GM18867 (cell line): ENCODE measurements around the gene IMPDH1.

Source experiments
- ATAC-seq: cut with Tn5 transposase; IDR thresholded peaks from one replicate; pipeline ENCODE4 v1.9.1; 2021; ENCODE audit warnings: mild to moderate bottlenecking, moderate library complexity; ENCODE audit not compliant: unreplicated experiment

Gene IMPDH1

DNA sequence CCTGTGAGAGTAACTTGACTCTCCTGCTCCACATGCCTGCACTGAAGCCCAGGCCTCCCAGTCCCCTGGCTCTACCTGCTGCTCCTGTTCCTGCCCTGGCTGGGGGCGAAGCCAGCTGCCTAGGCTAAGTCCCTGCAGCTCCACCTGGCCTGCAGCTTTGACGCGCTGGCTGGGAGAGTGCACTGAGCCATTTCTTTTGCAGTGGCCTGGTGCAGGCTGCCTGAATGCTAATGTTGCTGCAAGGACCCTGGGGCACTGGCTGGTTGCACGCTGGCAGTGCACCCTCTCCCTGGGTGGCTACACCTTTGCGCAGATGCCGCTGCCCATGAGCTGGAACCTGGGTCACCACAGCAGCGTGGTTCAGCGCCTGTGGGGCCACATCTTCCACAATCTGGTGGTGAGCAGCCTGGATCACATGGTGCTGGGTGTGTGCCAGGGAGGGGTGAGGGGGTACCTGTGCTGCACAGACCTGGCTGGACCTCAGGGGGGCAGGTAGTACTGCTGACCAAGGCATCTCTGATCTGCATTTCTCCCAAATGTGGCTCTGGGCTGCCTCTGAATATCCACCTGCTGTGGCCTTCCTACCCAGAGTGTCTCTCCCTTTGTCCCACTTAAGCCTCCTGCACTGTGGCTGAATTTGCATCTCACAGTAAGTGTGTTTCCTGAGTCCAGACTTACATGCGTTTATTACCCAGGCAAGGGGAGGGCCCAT lies 20.0 kb downstream of the IMPDH1 start:
- no peak for ATAC-seq

DNA sequence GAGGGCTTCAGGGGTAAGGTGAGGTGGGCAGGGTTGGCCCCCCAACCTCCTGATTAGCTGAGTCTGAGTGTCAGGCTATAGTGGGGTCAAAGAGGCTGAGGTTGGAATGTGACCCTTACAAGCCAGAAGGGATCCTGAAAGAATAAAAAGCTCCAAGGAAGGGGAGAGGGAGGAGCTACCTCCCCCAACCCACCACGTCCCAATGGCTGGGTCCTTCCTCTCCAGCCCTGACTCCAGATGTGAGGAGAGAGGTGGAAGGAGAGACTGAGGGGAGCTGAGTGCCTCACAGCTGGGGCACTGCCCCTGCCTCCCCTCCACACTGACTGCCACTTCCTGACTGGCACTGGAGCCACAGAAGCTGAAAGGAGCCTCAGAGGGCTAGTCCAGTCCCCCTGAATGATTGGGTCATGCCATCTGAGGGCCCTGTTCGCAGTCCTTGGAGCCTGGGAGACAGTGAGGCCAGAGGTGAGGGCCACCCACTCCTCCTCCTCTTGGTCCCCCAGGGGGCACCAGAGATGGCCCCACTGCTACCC lies 20.6 kb downstream of the IMPDH1 start:
- ATAC-seq: no peak

DNA sequence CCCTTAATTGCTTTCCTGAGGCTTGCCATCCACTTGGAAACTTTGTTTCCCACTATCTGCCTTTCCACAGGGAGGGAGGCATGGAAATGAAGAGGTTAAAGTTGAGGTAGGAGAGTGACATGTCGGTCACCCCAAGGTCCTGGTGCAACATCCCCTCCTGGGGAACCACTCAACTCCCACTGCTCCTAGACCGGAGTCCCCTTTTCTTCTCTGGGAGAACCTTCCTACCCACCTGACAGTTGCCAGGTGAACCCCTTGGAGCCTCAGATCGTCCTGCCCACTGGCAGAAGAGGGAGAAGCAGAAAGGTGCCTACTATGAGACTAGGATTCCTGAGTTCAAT lies 21.7 kb downstream of the IMPDH1 start:
- ATAC-seq: no peak

DNA sequence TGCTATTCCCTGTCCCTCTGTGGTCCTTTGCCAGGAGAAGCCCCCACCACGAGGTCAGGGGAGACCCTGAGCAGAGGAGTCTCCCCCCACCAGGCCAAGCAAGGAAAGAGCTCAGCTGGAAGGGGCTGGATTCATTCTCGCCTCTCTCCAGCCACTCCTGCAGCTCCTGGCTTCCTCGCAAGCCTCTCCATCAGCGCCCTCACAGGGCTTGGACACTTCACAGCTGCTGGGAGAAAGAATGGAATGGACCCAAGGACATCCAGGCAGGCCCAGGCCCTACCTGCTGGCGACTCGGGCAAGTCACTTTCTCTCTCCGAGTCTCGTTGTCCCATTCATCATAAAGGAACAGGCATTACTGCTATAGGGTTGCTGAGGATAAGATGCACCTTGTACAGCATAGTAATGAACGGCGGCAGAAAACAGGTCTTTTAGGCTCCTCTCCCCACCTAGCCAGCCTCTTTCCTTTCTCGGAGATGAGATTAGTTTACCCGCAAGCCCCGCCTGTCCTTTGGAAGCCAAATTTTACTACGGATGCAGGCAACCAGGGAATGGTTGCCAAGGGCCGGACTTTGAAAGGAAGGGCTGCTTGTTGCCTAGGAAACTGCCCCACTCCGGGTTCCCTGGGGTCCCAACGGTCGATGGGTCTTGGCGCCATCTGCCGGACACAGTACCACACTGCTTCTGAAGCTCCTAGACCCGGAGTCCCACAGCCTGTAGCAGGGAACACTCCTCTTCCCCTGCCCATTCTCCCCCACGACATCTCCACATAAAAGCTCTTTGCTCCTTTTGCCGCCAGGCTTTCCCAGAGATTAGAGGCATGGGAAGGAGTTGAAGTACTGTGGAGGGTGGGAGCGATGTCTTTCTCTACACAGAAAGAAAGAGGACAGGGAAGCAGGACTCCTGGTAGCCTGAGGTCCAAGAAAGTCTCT lies 22.3 kb downstream of the IMPDH1 start:
- no peak for ATAC-seq

DNA sequence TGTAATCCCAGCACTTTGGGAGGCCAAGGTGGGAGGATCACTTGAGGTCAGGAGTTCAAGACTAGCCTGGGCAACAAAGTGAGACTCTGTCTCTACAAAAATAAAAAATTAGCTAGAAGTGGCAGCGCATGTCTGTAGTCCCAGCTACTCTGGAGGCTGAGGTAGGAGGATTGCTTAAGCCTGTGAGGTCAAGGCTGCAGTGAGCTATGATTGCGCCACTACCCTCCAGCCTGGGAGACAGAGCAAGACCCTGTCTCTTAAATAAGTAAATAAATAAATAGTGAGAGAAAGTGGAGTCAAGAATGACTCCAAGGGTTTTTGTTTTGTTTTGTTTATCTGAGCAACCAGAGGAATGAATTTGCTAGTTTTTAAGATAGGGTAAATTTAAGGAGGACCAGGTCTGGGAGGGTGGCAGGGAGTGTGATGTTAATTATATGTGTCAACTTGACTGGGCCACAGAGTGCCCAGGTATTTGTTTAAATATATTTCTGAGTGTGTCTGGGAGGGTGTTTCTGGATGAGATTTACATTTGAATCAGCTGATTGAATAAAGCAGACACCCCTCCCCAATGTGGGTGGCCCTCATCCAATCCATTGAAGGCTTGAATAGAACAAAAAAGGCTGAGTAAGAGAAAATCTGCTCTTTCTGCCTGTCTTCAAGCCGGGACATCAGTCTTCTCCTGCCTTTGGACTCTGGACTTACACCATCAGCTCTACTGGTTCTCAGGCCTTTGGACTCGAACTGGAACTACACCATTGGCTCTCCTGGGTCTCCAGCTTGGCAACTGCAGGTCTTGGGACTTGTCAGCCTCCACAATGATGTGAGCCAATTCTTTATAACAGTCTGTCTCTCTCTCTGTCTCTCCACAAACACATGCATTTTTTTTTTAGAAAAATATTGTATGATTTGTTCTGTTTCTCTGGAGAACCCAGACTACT lies 23.5 kb downstream of the IMPDH1 start:
- no peak for ATAC-seq

DNA sequence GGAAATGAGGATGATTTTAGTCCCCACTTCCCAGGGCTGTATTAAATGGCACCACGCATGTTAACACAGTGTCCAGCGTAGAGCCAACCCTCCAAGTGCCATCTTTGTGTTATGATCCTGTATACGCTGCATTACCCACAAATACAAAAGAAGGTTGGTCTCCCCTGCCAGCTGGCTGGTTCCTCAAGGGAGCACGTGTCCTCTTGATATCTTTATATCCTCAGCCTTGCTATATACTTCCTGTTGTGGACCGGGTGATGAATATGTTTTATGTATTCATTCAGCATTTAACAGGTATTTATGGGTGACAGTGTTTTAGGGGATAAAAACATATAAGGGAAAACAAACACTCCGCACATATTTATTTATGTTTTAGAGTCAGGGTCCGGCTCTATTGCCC lies 25.1 kb downstream of the IMPDH1 start:
- no peak for ATAC-seq

DNA sequence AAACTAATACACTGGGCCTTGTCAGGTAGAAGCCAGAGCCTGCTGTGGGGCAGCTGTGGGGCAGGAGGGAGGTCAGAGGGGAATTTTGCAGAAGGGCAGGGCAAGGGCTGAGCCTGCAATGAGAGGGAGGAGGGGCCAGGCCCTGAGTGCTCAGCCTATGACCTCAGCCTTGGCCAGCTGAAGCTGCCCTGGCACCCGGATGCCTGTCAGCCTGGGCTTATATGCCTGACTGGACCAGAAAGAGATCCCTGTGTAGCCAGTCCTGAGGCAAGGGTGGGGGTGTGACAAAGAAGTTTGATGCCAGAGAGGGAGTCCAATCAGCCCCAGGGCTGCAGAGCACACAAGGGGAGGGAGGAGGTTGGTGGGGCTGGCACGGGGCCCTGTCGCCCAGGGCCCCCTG lies 26.0 kb downstream of the IMPDH1 start:
- ATAC-seq: no peak

DNA sequence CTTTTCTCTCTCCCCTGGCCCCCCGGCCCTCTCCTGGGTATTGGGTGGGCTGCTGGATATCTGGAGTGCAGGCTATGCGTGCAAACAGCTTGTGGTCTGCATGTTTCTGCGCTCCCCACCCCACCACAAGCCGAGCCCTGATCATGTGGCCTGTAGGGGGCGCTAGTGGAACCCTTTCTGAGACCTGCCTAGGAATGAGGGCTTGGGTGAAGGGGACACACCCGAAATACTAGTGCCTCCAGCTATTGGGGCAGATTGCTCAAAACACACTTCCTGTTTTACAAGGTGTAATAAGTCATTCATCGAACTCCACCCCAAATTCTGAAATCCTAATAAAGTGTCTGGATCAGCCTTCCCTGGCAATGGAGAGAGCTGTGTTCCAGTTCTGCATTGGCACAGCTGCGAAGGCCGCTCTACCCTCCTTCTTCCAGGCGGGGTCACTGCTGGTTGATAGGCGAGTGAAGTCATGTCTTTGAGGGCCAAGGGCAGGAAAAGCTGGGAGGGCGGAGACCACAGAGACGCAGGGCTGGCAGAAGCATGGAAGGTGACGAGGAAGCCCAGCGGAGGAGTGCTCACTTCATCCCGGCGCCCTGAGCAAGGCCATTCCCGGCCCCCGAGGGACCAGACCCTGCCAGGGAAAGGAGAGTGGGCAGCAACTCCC lies 28.5 kb downstream of the IMPDH1 start:
- ATAC-seq: no peak

DNA sequence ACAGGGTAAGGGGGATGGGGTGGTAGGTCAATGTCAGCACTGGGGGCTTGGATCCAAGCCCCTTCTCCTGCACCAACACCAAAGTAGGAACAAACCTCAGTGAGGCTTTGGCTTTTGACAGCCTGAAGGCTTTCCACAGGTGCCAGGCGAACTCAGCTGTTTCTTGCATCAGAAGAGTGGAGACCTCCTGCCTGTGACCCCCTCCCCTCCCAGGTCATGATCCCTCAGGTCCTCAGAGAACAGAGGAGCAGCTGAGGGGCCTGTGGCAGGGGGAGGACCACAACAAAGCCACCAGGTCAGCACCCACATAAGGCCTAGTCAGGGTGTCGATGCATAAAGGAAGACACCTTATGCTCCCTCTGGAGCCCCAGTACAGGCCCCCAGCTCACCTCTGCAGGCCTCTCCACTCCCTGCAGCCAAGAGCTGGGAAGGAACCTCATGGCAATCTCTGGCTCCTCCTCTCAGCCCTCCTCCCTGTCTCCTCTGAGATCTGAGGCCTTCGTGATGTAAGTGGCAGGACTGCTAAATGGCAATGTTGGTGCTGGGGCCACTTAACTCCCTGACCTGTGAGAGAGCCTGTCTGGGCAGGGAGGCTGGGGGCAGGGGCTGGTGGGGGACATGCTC lies 29.2 kb downstream of the IMPDH1 start:
- no peak for ATAC-seq

DNA sequence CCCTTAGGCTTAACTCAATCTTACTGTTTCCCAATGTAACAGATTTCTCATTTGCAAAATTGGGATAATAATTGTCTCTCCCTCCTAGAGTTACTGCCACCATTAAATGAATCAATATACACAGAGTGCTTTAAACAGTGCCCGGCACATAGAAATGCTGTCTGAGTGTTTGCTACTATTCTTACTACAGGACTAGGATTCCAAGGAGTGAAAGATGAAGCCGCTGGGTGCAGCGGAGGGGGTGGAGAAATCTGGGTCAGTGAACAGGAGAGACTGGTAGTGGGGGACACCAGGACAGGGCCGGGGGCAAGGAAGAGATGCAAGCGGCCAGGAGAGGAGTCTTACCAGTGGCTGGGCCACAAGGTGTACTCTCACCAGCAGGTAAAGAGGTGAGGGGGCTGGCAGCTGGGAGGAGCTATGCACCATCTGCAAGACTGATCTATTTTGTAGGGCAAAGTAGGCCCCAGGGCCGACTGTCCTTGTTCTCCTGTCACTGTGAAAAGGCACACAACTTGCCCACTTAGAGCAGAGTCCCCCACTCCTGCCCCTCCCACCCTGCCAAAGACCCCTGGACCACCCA lies 29.8 kb downstream of the IMPDH1 start:
- no peak for ATAC-seq

DNA sequence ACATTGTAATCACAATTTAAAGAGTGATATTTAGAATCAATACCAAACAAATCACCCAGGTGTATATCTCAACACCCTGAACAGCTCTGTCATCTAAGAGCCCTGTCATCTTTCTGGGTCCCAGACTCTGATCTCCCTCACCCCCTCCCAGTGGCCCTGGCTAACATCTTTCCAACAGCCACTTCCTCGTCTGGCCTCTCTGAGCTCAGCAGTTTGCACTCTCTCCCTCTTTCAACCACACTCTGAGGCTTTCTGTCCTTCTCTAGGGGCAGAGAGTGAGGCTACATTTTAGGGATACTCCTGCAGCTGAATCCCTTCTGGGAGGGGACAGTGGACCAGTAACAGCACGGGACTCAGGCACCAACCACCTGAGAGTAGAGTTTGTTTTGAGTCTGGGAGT lies 31.1 kb downstream of the IMPDH1 start:
- no peak for ATAC-seq

DNA sequence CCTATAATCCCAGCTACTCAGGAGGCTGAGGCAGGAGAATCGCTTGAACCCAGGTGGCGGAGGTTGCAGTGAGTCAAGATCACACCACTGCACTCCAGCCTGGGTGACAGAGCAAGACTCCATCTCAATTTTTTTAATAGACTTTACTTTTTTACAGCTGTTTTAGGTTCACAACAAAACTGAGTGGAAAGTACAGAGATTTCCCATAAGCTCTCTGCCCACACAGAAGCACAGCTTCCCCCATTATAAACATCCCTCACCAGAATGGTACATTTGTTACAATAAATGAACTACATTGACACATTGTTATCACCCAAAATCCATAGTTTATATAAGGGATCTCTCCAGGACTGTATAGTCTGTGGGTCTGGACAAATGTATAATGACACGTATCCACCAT lies 33.7 kb downstream of the IMPDH1 start:
- no peak for ATAC-seq

DNA sequence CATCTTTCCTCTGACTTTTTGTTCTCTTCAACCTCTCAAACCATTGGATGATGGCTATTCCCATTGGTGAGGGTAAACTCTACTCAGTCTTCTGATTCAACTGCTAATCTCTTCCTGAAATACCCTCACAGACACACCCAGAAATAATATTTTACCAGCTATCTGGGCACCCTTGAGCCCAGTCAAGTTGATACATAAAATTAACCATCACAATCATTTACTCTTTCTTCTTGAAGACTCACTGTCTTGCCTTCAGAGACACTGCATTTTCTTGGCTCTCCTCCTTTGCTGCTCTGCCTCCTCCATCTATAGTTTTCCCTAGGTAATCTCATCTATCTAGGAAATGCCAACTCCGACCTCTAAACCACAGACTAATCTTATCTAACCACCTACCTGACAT lies 35.7 kb downstream of the IMPDH1 start:
- no peak for ATAC-seq

DNA sequence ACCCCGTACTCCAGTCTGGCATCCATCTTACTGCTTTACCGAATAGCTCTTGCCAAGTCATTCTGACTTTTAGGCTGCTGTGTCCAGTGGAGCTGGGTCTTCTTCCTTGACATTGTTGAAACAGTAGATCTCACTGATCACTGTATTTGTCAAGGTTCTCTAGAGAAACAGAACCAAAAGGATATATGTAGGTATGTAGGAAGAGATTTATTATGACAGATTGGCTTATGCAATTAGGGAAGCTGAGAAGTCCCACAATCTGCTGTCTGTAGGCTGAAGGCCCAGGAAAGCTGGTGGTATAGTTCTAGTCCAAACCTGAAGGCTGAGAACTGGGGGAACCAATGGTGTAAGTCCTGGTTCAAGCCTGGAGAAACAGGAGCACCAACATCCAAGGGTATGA lies 36.2 kb downstream of the IMPDH1 start:
- no peak for ATAC-seq

DNA sequence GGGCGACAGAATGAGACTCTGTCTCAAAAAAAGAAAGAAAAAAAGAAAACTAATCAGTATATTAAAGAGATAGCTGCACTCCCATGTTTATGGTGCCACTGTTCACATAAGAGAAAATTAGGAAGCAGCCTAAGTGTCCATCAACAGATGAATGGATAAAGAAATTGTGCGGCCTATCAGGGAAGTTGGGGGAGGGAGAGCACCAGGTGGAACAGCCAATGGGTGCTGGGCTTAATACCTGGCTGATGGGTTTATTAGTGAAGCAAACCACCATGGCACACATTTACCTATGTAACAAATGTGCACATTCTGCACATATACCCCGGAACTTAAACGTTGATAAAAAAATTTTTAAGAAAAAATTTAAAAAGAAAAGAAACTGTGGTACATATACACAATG lies 39.3 kb downstream of the IMPDH1 start:
- ATAC-seq: no peak

DNA sequence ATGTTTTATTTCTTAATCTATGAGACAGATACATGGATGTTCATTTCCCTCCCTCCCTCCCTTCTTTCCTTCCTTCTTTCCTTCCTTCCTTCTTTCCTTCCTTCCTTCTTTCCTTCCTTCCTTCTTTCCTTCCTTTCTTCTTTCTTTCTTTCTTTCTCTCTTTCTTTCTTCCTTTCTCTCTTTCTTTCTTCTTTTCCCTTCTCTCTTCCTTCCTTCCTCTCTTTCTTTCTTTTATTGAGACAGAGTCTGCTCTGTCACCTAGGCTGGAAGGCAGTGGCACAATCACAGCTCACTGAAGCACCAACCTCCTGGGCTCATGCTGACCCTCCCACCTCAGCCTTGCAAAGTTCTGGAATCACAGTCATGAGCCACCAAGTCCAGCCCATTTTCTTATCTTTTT lies 42.8 kb downstream of the IMPDH1 start:
- no peak for ATAC-seq

DNA sequence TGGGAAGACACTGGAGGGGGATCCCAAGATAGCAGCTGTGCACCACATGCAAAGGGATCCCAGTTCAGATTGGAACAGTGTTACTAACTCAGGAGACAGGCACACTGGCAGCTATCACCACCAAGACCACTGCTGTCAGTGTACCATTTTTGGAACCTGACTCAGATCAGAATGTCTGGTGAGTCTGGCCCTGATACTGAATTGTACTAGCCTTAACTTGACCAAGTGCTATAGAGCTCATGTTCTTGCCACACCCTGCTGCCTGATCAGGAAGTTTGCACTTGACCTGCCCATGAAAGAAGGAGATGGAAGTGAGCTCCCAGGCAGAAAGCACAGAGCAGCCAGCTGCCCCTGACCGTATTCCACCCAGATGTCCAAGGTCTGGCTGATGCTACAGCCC lies 43.5 kb downstream of the IMPDH1 start:
- ATAC-seq: no peak

DNA sequence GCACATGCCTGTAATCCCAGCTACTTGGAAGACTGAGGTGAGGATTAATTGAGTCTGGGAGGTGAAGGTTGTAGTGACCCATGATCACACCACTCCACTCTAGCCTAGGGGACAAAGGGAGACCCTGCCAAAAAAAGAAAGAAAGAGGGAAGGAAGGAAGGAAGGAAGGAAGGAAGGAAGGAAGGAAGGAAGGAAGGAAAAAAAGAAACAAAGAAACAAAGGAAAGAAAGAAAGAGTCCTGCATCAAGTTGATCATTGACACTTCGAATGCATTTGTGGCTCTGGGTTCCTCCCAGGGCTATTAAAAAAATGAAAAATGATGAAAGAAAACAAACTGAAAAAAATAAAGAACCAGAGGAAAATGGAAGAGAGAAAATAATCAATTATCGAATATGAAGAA lies 44.4 kb downstream of the IMPDH1 start:
- ATAC-seq: no peak

DNA sequence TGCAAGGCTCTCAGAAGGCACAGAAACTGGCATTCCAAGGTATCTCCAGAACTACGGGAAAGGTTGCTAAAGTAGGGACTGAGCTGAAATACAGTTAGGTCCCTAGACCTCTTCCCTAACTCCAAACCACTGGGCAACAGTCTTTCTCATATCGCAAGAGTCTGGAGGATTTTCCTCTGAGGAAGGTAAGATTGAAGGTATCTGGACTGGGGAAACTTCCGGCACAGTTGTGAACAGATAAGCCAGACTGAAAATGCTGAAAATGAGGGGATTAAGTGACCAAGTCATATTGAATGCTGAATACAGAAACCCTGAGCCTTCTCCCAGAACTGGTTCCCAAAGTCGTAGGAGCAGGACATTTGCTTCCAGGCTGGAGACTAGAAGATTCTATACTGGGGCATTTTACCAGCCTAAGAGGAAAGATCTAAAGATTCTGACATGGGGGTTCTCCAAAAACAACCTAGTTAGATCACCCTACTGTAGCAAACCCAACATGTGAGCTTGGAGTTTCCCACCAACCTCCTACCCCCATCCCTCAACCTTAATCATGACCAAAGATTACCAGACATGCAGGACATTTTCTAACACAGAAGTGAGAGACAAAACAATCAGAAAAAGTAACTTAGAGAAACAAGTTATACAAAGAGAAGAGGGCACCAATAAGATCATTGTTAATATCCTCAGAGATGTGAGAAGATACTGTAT lies 45.5 kb downstream of the IMPDH1 start:
- ATAC-seq: no peak
